Lower leg skin (tissue), 4 donors: ENCODE measurements around the gene DBI. TPM values are rescaled to one million over a fixed set of nuclear protein-coding genes. Genes with fewer than 3 reads are reported as not detected.
A peak's percentile ranks its signal among the peaks of the same experiment; 100 is the strongest.

Experiments
- DNase-seq, 2 donors: peaks; one replicate each; pipeline ENCODE4 v3.0.0-alpha.2; 2019; ENCODE audit warnings: low spot score in 2 of 2
- H3K4me3 ChIP-seq: fragments of 200-600 bp; sonication (generic); 2 replicates; pipeline ENCODE4 v1.5.1; 2017; ENCODE audit warnings: mild to moderate bottlenecking, low read depth; ENCODE audit not compliant: poor library complexity, severe bottlenecking
- CTCF ChIP-seq, 3 donors: fragments of 450-650 bp; IDR thresholded peaks; one replicate each; pipeline ENCODE4 v1.5.1; 2016; ENCODE audit warnings: antibody characterized with exemption in 3 of 3, mild to moderate bottlenecking in 3 of 3, moderate library complexity in 2 of 3
- POLR2A ChIP-seq, 2 donors: fragments of 450-650 bp; IDR thresholded peaks; one replicate each; pipeline ENCODE4 v1.6.1; 2016 to 2017; ENCODE audit warnings: antibody characterized with exemption in 2 of 2, mild to moderate bottlenecking in 1 of 2, moderate library complexity in 1 of 2
- WGBS, 2 donors: methylation state at CpG; one replicate each; pipeline ENCODE4 v1.1.5; 2018; 5-methylcytosine and 5-hydroxymethylcytosine counted together
- intact Hi-C: fragments of 100-400 bp; cut with DNase I; formaldehyde crosslinking; loops from one replicate; pipeline ENCODE4 v1.15.0; 2023; ENCODE audit warnings: low total_unique reads
- total RNA-seq, 4 donors: library from RNA; depleted of rRNA; stranded (reverse); fragments of >200 nt; gene quantifications; one replicate each; pipeline ENCODE4 v1.1.0, GENCODE V29; 2016

Gene DBI
- 100 to 1,000 TPM; 266 to 369 (median 326) TPM for total RNA-seq

DNA sequence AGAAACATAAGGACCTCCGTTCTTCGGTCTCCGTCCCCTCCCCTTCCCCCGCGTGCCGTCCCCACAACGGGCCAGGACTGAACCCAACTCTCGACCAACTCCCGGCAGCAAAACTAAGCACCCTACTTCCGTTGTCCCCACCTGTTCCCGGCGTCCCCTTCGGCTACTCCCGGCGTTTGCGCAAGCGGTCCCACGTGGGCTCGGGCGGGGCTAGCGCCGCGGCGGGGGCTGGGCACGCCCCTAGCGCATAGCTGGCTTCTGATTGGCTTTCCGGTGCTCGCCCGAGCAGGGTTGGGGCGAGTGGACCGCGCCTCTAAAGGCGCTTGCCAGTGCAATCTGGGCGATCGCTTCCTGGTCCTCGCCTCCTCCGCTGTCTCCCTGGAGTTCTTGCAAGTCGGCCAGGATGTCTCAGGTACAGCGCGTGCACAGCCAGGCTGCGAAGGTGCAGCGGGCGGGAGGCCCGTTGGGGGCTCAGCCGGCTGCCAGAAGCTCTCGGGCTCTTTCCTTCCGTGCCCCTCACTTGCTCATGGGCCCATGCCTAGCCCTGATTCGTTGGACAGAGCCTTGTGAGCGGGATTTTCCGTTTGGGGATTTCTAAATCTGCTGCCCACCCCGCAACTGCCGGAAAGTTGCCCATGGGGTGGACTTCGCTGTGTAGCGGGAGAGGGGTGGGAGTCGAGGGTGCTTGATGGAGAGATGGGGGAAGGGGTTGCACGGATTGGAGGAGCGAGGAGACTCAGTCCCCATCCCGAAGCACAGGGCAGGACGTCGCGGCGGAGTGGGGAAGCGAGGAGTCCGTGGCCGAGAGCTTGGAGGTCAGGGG, at the start of gene DBI, which contains the start of gene C2orf76:
Gene DBI, plus strand, starts transcription at position 329 of the 823 bp plus-strand sequence. Its CDS starts 75 bp downstream, at position 404.
Gene C2orf76, minus strand, starts transcription at position 186 of the 823 bp plus-strand sequence. CDS start 26,875 bp downstream, outside the sequence.
- intact Hi-C loops, result no loop called here
- peak within 1 kb of the TSS; percentile 85 for H3K4me3 ChIP-seq
- 0% methylated on average over 44 to 46 of the region's 65 CpGs for WGBS, 2 donors
- TF ChIP-seq POLR2A (IDR thresholded peaks at IDR 0.05) (peak in 1 of 2 donors; percentile 1), CTCF (IDR thresholded peaks at IDR 0.05) (no peak)
- DNase-seq, result peak; percentile 94 to 98

GRCh38 chr2:119317554-119317953, 49.2 kb upstream of the DBI start:
- no peak for TF ChIP-seq CTCF (IDR thresholded peaks at IDR 0.05)
- 56 to 62% methylated on average over 1 of the region's 1 CpG for WGBS, 2 donors
- intact Hi-C loops, result no loop called here
- H3K4me3 ChIP-seq, result no peak overlapping the region
- DNase-seq, result no peak

DNA sequence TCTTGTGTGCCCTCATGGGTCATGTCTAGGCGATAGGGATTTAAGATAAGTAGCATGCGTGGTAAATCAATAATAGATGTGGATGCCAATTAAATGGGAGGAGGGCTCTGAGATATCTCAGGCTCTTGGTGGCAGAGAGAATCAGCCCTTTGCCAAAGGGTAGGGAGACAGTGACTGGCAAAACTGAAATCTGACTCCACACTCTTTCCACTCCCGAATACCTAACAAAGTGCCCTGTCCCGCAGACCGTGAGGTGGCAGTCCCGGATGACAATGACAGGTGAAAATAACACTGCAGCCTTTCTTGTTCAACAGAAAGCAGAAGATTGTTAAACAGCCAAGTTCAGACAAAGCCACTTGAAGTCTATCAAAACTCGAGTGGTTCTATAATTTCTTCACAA, 47.2 kb upstream of the DBI start:
- intact Hi-C loops, result no loop called here
- 54 to 66% methylated on average over 7 of the region's 7 CpGs for WGBS, 2 donors
- DNase-seq, result no peak
- H3K4me3 ChIP-seq, result no peak overlapping the region
- TF ChIP-seq CTCF (IDR thresholded peaks at IDR 0.05) (no peak), POLR2A (IDR thresholded peaks at IDR 0.05) (no peak)

DNA sequence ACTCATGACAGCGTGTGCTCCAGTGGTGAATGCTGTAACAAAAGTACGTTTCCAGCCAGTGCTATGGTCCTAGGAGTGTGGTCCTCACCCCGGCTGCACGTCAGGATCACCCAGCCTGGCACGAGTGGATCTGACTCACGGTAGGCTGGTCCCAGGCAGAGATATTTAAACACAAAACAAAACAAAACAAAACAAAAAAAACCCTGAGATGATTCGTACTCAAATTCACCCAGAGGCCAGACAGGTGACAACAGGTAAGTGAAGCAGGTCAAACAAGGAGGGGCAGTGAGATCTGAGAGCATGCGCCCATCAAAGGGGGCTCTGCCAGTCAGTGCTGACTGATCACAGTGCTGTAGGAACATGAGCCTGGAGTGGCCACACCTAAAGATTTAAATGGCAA, 43.3 kb upstream of the DBI start:
- no peak overlapping the region for H3K4me3 ChIP-seq
- WGBS, 2 donors, result 59 to 63% methylated on average over 8 of the region's 8 CpGs
- no peak for DNase-seq
- intact Hi-C loops, result no loop called here
- TF ChIP-seq POLR2A (IDR thresholded peaks at IDR 0.05), result no peak
- no peak for TF ChIP-seq CTCF (IDR thresholded peaks at IDR 0.05)

DNA sequence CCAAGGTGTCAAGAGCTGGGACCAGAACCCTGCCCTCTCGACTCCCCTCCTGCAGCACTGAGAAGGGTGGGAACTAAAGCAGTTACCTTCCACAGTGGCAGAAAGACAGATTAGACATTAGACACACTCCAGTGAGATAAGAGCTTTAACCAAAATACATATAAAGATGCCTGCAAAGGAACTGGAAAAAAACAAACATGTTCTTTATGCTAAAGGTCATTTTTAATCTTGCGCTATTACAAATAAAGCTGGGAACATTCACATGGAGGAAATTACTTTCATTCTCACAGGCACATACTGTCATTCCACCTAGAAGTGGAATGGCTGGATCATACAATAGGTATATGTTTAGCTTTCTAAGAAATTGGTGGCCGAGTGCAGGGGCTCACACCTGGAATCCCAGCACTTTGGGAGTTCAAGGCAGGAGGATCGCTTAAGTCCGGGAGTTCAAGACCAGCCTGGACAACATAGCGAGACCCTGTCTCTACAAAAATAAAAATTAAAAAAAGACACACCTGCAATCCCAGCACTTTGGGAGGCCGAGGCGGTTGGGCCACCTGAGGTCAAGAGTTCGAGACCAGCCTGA, 42.0 kb upstream of the DBI start:
- no peak for DNase-seq
- intact Hi-C loops, result no loop called here
- no peak for TF ChIP-seq CTCF (IDR thresholded peaks at IDR 0.05)
- TF ChIP-seq POLR2A (IDR thresholded peaks at IDR 0.05), result no peak
- 89 to 91% methylated on average over 9 of the region's 9 CpGs for WGBS, 2 donors
- no peak overlapping the region for H3K4me3 ChIP-seq
